VCaP (cell line): Measurements from ENCODE around the gene ARHGAP24.
A peak's percentile ranks its signal among the peaks of the same experiment; 100 is the strongest.

ENCODE experiments used
- H3K27ac ChIP-seq: fragments of 450-650 bp; 2 replicates; pipeline ENCODE4 v1.5.1; 2017
- TF ChIP-seq, protein P1 (sequence below): fragments of 450-650 bp; conservative IDR thresholded peaks from 2 replicates; pipeline ENCODE4 v1.5.1; 2017; ENCODE audit warnings: mild to moderate bottlenecking, moderate library complexity

Gene ARHGAP24

GRCh38 chr4:85474818-85475630 is at the start of gene ARHGAP24:
TSS of gene ARHGAP24 (plus strand) at chr4:85475150.
- peak within 1 kb of the TSS; percentile 81 for H3K27ac ChIP-seq
- TF ChIP-seq, protein P1, sequence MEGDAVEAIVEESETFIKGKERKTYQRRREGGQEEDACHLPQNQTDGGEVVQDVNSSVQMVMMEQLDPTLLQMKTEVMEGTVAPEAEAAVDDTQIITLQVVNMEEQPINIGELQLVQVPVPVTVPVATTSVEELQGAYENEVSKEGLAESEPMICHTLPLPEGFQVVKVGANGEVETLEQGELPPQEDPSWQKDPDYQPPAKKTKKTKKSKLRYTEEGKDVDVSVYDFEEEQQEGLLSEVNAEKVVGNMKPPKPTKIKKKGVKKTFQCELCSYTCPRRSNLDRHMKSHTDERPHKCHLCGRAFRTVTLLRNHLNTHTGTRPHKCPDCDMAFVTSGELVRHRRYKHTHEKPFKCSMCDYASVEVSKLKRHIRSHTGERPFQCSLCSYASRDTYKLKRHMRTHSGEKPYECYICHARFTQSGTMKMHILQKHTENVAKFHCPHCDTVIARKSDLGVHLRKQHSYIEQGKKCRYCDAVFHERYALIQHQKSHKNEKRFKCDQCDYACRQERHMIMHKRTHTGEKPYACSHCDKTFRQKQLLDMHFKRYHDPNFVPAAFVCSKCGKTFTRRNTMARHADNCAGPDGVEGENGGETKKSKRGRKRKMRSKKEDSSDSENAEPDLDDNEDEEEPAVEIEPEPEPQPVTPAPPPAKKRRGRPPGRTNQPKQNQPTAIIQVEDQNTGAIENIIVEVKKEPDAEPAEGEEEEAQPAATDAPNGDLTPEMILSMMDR: peak; percentile 26; the same call in 1 of the 2 replicates

DNA sequence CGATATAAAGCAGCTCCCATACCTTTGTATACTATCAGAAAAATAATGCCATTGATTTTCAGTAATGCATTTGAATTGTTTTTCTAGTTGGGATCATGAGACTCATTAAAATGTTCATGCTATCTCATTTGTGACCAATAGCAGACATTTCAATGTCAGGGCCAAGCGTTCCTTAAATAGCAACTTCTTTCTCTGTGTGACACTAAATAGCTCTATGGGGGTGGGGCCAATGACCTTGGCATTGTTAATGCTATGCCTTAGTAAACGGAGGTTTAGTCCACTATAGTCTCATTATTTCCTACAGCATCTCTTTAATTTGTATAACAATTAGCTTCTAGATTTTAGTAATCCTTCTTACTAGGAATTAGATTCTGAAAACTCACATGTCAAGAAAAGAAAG is 48.6 kb upstream of the ARHGAP24 start:
- TF ChIP-seq, protein P1: no peak

DNA sequence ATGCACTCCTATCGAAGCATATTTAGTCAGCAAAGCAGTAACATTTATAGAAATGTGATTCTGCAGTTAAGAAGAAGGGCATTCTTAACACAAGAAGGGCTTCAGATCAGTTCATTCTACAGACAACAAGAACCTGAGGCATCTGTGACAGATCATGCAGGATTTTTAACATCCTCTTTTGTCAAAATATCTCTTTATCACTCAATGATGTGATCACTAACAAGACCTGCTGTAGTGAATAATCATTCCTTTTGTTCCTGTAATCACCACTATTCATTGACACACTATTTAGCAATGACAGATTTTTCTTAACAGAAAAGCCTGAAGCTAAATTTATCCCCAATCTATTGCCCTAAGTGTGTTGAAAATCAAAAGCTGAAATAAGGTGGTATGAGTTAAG is 47.8 kb upstream of the ARHGAP24 start:
- TF ChIP-seq, protein P1: no peak
- H3K27ac ChIP-seq: no peak overlapping the region

More for the DNA sequence above, 48.6 kb upstream of the ARHGAP24 start:
- H3K27ac ChIP-seq: no peak overlapping the region

- H3K27ac ChIP-seq: no peak overlapping the region
- TF ChIP-seq, protein P1: no peak
These were observed 44.7 kb upstream of the ARHGAP24 start for GRCh38 chr4:85430226-85430625.

GRCh38 chr4:85430697-85431096 is 44.3 kb upstream of the ARHGAP24 start:
- H3K27ac ChIP-seq: no peak overlapping the region

GRCh38 chr4:85431156-85431555 is 43.8 kb upstream of the ARHGAP24 start:
- no peak overlapping the region for H3K27ac ChIP-seq
- TF ChIP-seq, protein P1: no peak

More at GRCh38 chr4:85430697-85431096, 44.3 kb upstream of the ARHGAP24 start:
- TF ChIP-seq, protein P1: no peak

DNA sequence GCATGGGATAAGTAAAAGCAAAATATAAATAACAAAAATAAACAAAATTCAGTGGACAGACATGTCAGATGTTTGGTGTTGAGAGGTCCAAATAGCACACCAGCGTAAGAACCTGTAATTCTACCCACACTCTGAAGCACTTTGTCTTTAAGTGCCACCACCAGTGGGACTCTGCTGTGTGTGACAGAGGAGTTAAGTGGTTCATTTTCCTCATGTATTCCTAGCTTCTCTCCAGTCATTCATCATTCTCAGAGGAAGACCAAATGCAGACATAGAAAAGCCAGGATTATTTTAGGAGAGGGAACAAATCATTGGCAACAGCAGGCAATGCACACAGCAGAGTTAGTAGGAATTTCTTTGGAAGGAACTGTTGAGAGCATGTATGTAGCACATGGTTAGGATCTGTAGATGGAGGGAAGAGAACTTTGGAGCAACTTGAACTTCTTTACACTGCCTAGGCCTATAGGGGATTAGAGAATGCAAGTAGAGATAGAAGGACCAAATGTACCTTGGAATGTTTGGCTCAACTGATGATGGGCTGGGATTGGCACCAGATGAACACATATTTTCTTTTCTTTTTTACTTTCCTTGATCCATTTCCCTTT is 43.0 kb upstream of the ARHGAP24 start:
- H3K27ac ChIP-seq: no peak overlapping the region
- TF ChIP-seq, protein P1: no peak
